ENCODE results near the gene NECTIN1.

The NECTIN1 gene

DNA sequence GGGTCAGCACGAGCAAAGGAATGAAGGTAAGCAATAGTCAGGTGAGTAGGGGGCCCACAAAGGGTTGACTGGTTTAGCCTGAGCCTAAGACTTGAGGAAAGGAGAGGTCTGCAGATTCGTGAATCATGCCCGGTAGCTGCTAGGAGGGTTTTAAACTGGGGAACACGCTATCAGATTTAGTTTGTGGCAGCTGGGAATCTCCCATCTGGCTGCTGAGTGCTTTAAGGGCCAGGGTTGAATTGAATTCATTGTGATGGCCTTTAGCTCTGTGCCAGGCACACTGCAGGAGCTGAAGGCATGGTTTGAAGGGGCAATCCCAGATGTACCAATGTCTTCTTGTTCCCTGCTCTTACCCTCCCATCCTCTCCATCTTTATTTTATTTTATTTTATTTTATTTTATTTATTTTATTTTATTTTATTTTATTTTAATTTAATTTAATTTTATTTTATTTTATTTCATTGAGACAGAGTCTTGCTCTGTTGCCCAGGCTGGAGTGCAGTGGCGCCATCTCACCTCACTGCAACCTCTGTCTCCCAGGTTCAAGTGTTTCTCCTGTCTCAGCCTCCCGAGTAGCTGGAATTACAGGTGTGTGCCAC, 1.9 kb upstream of the NECTIN1 start:
- Mint-ChIP-seq H3K27ac (no peak overlapping the region), H3K27me3 (peaks cover 46% of the 10 kb centered on the region), H3K4me3 (no peak overlapping the region), H3K36me3 (ENCODE audit: low read depth) (no peaks in the 10 kb centered on the region), H3K4me1 (ENCODE audit: low read depth) (peaks cover 41% of the 10 kb centered on the region), H3K9me3 (no peaks in the 10 kb centered on the region)
- intact Hi-C loops (cut with micrococcal nuclease) = no loop called here

DNA sequence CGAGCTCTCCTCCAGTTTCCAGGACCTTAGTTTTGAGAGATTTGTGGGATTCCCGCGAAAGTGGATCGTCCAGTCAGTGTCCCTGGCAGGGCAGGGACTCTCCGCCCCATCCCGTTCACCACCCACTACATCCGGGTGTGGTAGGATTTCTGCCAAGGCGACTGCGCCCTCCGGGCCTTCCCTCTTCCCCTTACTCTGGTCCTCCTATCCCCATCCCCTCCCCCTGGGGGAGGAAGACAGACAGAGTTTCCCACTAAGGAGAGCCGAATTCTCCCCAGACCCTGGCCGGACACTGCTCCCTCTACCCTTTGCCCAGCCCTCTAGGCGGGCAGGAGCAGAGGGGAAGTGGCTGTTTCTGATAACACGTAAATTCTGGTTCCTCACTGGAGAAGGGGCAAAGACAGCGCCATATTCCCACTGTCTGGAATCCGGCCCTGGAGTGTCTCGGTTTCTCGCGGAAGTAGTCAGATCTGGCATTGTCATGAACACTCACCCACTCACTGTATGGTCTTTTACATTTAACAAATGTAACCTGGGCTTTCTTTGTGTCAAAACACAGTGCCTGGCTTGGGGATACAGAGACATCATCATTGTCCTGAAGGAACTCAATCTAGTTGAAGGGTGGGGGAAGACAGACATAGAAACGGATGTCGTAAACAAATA, 1.1 kb upstream of the NECTIN1 start:
- peaks cover 45% of the 10 kb centered on the region for H3K27me3 Mint-ChIP-seq

GRCh38 chr11:119729581-119729927, 554 bp upstream of the NECTIN1 start:
- H3K27me3 Mint-ChIP-seq = peaks cover 44% of the 10 kb centered on the region
- peak overlapping the region; percentile 86 for H3K27ac Mint-ChIP-seq
- H3K4me1 Mint-ChIP-seq (ENCODE audit: low read depth) = peaks cover 41% of the 10 kb centered on the region
- intact Hi-C loops (cut with micrococcal nuclease) = loop anchor here (1.0 kb wide), 1 partner anchor 63 kb away; no protein-coding TSS in a partner anchor
- H3K36me3 Mint-ChIP-seq (ENCODE audit: low read depth) = no peaks in the 10 kb centered on the region
- H3K9me3 Mint-ChIP-seq = no peaks in the 10 kb centered on the region
- peak overlapping the region; percentile 87 for H3K4me3 Mint-ChIP-seq

More for the DNA sequence above, 1.1 kb upstream of the NECTIN1 start:
- Mint-ChIP-seq H3K4me1 (ENCODE audit: low read depth) (peaks cover 41% of the 10 kb centered on the region), H3K9me3 (no peaks in the 10 kb centered on the region), H3K4me3 (peak overlapping the region; percentile 87), H3K36me3 (ENCODE audit: low read depth) (no peaks in the 10 kb centered on the region), H3K27ac (peak overlapping the region; percentile 86)
- intact Hi-C loops (cut with micrococcal nuclease) = loop anchor here (1.0 kb wide), 1 partner anchor 64 kb away; no protein-coding TSS in a partner anchor

GRCh38 chr11:119728211-119728626, 781 bp downstream of the NECTIN1 start:
- H3K4me3 Mint-ChIP-seq = peak overlapping the region; percentile 87
- intact Hi-C loops (cut with micrococcal nuclease) = no loop called here
- peaks cover 43% of the 10 kb centered on the region for H3K4me1 Mint-ChIP-seq (ENCODE audit: low read depth)
- peak overlapping the region; percentile 52 for H3K27ac Mint-ChIP-seq
- peaks cover 34% of the 10 kb centered on the region for H3K27me3 Mint-ChIP-seq
- no peaks in the 10 kb centered on the region for H3K36me3 Mint-ChIP-seq (ENCODE audit: low read depth)
- H3K9me3 Mint-ChIP-seq = no peaks in the 10 kb centered on the region

- H3K9me3 Mint-ChIP-seq = no peaks in the 10 kb centered on the region
- peak overlapping the region; percentile 87 for H3K4me3 Mint-ChIP-seq
- no peaks in the 10 kb centered on the region for H3K36me3 Mint-ChIP-seq (ENCODE audit: low read depth)
- intact Hi-C loops (cut with micrococcal nuclease) = no loop called here
- peak overlapping the region; percentile 52 for H3K27ac Mint-ChIP-seq
- H3K27me3 Mint-ChIP-seq = peaks cover 34% of the 10 kb centered on the region
- peaks cover 44% of the 10 kb centered on the region for H3K4me1 Mint-ChIP-seq (ENCODE audit: low read depth)
These were observed 1.4 kb downstream of the NECTIN1 start for GRCh38 chr11:119727523-119728151.

DNA sequence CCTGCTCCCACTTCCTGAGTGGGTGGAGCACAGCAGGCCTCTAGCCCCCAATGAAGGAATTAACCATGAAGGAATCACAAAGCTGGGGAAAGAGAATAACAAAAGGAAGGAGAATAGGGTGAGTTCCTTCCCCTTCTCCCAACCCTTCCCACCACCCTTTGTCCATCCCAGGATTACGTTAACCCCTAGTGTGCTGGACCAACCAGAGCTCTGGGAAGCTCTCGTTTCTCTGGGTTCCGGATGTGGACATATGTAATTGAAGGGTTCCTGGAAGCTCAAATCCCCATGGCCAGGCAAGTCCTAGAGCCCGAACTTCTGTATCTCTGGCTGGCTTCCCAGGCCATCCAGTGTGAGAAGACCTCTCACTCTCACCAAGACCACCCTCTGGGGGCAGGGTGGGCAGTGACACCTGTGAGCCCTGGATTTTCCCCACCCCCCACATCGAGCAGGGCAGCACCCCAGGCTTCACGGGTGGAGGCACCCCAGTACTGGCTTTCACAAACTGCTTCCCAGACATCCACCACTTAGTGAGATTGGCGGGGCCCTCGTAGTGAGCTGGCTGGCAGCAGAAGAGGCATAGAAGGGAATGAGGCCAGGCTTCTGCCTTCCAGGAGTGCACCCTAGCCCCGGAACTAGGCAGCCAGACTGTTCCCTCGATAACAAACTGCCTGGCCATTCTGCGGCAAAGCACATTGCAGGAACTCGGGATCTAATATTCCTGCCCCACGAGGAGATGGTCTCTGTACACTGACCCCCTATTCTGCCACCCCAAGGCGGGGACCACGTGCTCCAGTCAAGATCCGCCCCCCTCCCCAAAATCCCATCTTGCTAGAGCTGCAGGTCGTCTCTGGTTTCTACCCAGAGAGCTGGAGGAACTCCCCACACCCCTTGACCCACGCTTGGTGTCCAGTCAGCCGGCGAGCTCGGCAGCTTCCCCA, 2.1 kb downstream of the NECTIN1 start:
- Mint-ChIP-seq H3K4me3 (peak overlapping the region; percentile 87), H3K27me3 (peaks cover 37% of the 10 kb centered on the region), H3K9me3 (no peaks in the 10 kb centered on the region), H3K4me1 (ENCODE audit: low read depth) (peaks cover 52% of the 10 kb centered on the region), H3K36me3 (ENCODE audit: low read depth) (no peaks in the 10 kb centered on the region), H3K27ac (no peak overlapping the region)
- intact Hi-C loops (cut with micrococcal nuclease) = no loop called here

DNA sequence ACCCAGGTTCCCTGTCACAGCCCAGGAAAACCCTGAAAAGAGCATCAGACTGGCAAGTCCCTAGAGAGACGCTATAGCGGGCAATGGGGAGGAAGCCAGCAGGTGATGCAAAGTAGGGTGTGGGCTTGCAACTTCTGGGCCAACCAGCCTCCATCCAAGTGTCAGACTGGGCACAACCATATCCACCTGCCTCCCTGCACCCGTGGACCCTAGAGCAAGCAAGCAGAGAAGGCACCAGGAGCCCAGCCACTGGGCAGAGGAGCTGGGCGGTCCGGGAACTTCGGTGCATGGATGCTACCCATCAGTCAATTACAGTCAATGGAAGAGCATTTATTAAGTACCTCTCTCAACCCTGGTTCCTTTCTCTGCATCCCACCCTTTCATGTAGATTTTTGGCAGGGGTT, 2.8 kb downstream of the NECTIN1 start:
- H3K27me3 Mint-ChIP-seq = peaks cover 31% of the 10 kb centered on the region
- H3K4me3 Mint-ChIP-seq = no peak overlapping the region
- H3K36me3 Mint-ChIP-seq (ENCODE audit: low read depth) = no peaks in the 10 kb centered on the region
- no peaks in the 10 kb centered on the region for H3K9me3 Mint-ChIP-seq
- H3K27ac Mint-ChIP-seq = no peak overlapping the region
- H3K4me1 Mint-ChIP-seq (ENCODE audit: low read depth) = peaks cover 57% of the 10 kb centered on the region
- intact Hi-C loops (cut with micrococcal nuclease) = no loop called here

DNA sequence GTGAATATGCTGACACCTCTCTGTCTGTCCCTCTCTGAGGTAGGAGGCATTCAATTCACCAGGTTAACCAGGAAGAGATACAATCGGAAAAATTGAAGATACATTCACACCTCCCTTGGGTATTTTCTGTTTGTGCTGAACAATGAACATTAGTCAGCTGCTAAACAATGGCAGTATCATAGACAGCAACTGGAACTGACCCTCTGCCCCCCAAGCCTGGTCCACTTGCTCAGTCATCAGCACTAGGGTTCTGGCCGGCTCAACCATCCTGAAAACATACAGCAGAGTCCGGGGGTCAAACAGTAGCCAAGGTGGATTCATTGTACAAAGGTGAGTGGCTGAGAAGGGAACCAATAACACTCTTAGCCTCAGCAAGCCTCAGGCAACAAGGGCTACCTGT, 4.0 kb downstream of the NECTIN1 start:
- Mint-ChIP-seq H3K4me3 (no peak overlapping the region), H3K36me3 (ENCODE audit: low read depth) (no peaks in the 10 kb centered on the region), H3K4me1 (ENCODE audit: low read depth) (peaks cover 48% of the 10 kb centered on the region), H3K9me3 (no peaks in the 10 kb centered on the region), H3K27me3 (peaks cover 27% of the 10 kb centered on the region), H3K27ac (no peak overlapping the region)
- intact Hi-C loops (cut with micrococcal nuclease) = no loop called here

DNA sequence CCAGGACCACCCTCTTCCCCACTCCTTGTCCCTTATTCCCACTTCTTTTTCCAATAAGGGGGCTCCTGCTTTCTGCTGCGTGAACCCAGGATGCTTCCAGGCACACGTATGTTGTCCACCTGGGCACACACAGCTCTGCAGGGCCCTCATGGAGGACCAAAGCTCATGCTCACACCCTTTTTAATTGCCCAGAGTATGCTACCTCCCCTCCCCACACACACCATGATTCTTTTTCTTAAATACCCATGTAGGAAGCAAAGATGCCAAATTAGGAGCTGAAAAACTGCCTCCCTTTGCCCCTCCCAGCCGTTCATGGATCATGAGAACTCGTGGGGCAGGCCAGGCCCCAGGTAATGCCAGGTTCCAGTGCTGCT, 5.1 kb downstream of the NECTIN1 start:
- Mint-ChIP-seq H3K27ac (no peak overlapping the region), H3K9me3 (no peaks in the 10 kb centered on the region), H3K4me1 (ENCODE audit: low read depth) (peaks cover 42% of the 10 kb centered on the region), H3K27me3 (peaks cover 27% of the 10 kb centered on the region), H3K4me3 (no peak overlapping the region), H3K36me3 (ENCODE audit: low read depth) (no peaks in the 10 kb centered on the region)
- intact Hi-C loops (cut with micrococcal nuclease) = no loop called here

DNA sequence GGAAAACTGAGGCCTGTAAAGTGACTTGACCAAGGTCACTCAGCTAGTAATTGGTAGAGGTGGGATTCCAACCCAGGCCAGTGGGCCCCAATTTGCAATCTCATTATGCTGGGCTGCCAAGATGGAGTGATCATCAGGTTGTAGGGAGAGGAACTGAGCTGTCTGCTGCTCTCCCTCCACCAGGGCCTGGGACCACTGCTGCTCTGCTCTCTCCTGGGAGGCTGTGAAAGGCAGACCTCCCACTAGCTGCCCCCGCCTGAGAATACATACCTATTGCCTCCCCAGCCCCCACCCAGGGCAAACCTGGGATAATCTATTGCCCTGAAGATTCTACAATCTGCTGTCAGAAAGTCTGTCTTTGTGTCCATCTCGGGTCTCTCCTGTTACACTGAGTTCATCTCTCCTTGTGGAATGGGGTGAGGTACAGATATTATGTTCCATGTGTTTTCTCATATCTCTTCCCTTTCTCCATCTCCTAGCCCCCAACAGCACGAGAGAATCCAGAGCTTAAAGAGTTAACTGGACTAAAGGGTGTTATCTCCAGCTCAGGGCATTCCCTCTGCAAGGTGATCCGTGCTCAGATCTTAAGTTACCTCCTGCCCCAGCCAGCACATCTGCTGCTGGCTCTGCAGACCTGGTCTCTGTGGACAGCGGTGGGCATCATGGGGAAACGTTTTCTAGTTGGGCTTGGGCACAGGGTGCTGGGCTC, 5.6 kb downstream of the NECTIN1 start:
- H3K27ac Mint-ChIP-seq = no peak overlapping the region
- intact Hi-C loops (cut with micrococcal nuclease) = no loop called here
- H3K4me1 Mint-ChIP-seq (ENCODE audit: low read depth) = peaks cover 41% of the 10 kb centered on the region
- H3K27me3 Mint-ChIP-seq = peaks cover 27% of the 10 kb centered on the region
- no peaks in the 10 kb centered on the region for H3K36me3 Mint-ChIP-seq (ENCODE audit: low read depth)
- no peak overlapping the region for H3K4me3 Mint-ChIP-seq
- no peaks in the 10 kb centered on the region for H3K9me3 Mint-ChIP-seq

DNA sequence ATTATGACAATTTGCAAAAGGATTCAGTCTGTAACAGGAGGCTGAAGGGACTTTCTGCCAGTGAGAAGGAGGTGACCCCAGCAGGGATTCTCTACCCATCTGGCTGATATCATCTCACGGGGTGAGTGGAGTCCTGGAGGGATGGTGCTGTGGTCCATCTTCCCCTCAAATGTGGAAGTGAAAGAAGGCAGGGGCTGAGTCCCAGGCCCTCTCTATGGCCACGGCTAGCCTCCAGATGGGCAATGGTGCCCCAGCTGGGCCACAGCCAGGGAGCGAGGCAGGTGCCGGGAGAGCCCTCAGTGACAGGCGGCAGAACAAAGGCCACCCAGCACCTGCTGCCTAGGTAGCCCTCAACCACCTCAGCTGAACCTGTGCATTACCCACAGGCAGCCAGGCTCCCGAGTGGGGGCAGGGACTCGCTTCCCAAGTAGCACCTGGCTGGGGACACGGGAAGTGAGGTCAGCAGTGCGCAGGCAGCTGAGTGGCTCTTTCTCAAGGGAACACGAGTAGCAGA, 6.7 kb downstream of the NECTIN1 start:
- Mint-ChIP-seq H3K27ac (no peak overlapping the region), H3K4me3 (no peak overlapping the region), H3K4me1 (ENCODE audit: low read depth) (peaks cover 34% of the 10 kb centered on the region), H3K9me3 (no peaks in the 10 kb centered on the region), H3K27me3 (peaks cover 20% of the 10 kb centered on the region), H3K36me3 (ENCODE audit: low read depth) (no peaks in the 10 kb centered on the region)
- intact Hi-C loops (cut with micrococcal nuclease) = no loop called here

DNA sequence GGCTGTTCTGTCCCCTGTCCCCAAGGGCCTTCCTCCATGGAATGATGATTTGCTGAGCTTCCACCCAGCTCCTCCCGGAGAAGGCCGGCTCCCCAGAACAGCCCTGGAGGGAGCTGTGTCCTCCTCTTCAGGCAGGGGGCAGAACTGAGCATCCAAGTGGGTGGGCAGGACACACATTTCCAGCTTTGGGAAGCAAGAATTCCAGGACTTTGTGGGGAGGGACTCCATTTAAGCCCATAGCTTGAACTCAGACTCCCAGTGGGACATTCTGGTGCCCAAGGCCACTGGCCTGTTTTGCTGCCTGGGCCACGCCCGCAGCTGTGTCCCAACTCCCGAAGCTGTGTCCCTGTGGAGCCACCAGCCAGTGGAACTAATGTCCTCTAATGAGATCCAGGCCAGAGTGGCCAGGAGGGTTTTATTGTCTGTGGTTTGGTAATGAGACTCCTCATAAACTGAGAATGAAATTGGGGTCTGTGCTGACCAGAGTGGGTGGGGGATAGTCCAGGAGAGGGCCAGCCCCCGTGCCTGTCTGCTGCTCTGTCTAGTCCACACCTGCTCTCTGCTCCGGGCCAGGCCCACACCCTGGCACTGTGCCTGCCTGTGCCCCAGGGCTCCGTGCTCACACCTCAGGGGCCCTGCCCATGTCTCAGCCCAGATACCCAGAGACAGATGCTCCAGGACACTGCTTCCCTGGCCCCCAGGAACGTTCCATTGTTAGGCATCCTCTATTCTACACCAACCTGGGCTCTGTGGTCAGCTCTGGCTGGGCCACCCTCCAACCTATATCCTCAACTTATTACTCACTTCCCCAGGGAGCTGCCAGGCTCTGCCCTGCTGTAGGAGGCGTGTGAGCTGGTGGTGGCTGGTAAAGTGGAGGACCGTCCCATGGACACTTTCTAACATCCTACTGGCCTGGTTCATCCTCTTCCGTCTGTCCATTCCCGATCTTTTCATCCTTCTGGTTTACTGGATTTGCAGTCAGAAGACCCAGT, 7.6 kb downstream of the NECTIN1 start:
- peaks cover 25% of the 10 kb centered on the region for H3K4me1 Mint-ChIP-seq (ENCODE audit: low read depth)
- peaks cover 11% of the 10 kb centered on the region for H3K27me3 Mint-ChIP-seq
- H3K27ac Mint-ChIP-seq = no peak overlapping the region
- no peaks in the 10 kb centered on the region for H3K9me3 Mint-ChIP-seq
- no peaks in the 10 kb centered on the region for H3K36me3 Mint-ChIP-seq (ENCODE audit: low read depth)
- intact Hi-C loops (cut with micrococcal nuclease) = no loop called here
- H3K4me3 Mint-ChIP-seq = no peak overlapping the region

Measured in dendritic cell treated with granulocyte-macrophage colony-stimulating factor and Interleukin-4, amounts not matched to agents 40 ng/mL and 50 ng/mL, for 4 days (primary cell).